ENCODE measurements around the gene SMARCC2.

- TF ChIP-seq POLR2A (IDR thresholded peaks at IDR 0.05): no peak
- TF ChIP-seq CTCF (IDR thresholded peaks at IDR 0.05): no peak
- TF ChIP-seq EP300 (IDR thresholded peaks at IDR 0.05): no peak
These were observed 48.3 kb upstream of the SMARCC2 start for GRCh38 chr12:56237552-56237951.

Data from ovary (tissue), 3 donors.